Fibroblast of lung (primary cell): ENCODE measurements around the gene DTD1. TPM values are rescaled to one million over a fixed set of nuclear protein-coding genes. Genes with fewer than 3 reads are reported as not detected.

Experiments used
- DNase-seq, 2 donors: peaks; one replicate each; pipeline versions ENCODE4 v3.0.0 to v3.0.0-alpha.2; 2010; ENCODE audit warnings: low read depth in 2 of 2
- H2AFZ ChIP-seq: 2 replicates; pipeline ENCODE4 v1.5.1; 2012; ENCODE audit warnings: low read length, control low read depth, inconsistent platforms
- H3K27ac ChIP-seq: 2 replicates; pipeline ENCODE4 v1.5.1; 2011; ENCODE audit warnings: low read length, control low read depth; ENCODE audit not compliant: insufficient read depth
- H3K27me3 ChIP-seq: 2 replicates; pipeline ENCODE4 v1.5.1; 2011; ENCODE audit warnings: mild to moderate bottlenecking, low read length; ENCODE audit not compliant: control insufficient read depth, insufficient read depth
- H3K36me3 ChIP-seq: 2 replicates; pipeline ENCODE4 v1.5.1; 2011; ENCODE audit warnings: low read length; ENCODE audit not compliant: control insufficient read depth, insufficient read depth
- H3K4me1 ChIP-seq: 2 replicates; pipeline ENCODE4 v1.5.1; 2011; ENCODE audit warnings: low read length; ENCODE audit not compliant: control insufficient read depth, insufficient read depth; ENCODE audit errors: extremely low read depth
- H3K4me2 ChIP-seq: 2 replicates; pipeline ENCODE4 v1.5.1; 2011; ENCODE audit warnings: low read length, control low read depth; ENCODE audit not compliant: insufficient read depth; ENCODE audit errors: extremely low read depth
- H3K4me3 ChIP-seq, 4 experiments: fragments of 200-600 bp in 1 of 4; sonication (generic) in 1 of 4; replicated peaks in 1 of 4; 2 replicates each; pipeline ENCODE4 v1.5.1; 2011 to 2016; ENCODE audit warnings: low read length in 4 of 4, low read depth in 3 of 4, mild to moderate bottlenecking in 3 of 4, control low read depth in 2 of 4, inconsistent platforms in 1 of 4, mixed read lengths in 1 of 4; ENCODE audit not compliant: insufficient read depth in 1 of 4; ENCODE audit errors: control extremely low read depth in 1 of 4
- H3K79me2 ChIP-seq: 2 replicates; pipeline ENCODE4 v1.5.1; 2012; ENCODE audit warnings: mild to moderate bottlenecking, low read length, inconsistent platforms; ENCODE audit not compliant: control insufficient read depth, insufficient read depth
- H3K9ac ChIP-seq: 2 replicates; pipeline ENCODE4 v1.5.1; 2011; ENCODE audit warnings: mild to moderate bottlenecking, low read length, control low read depth; ENCODE audit not compliant: insufficient read depth
- H3K9me3 ChIP-seq: 2 replicates; pipeline ENCODE4 v1.5.1; 2012; ENCODE audit warnings: low read depth, low read length; ENCODE audit not compliant: control insufficient read depth, insufficient read depth
- H4K20me1 ChIP-seq: 2 replicates; pipeline ENCODE4 v1.5.1; 2011; ENCODE audit warnings: low read length; ENCODE audit not compliant: control insufficient read depth, insufficient read depth; ENCODE audit errors: extremely low read depth
- CTCF ChIP-seq, 2 donors: IDR thresholded peaks in 1 of 2; conservative IDR thresholded peaks in 1 of 2; 1 replicate in 1 of 2; 2 replicates in 1 of 2; pipeline ENCODE4 v1.5.1; 2011 to 2012; ENCODE audit warnings: low read length in 2 of 2, control low read depth in 1 of 2, inconsistent platforms in 1 of 2, low read depth in 1 of 2, mild to moderate bottlenecking in 1 of 2
- EZH2 ChIP-seq: IDR thresholded peaks from 2 replicates; pipeline ENCODE4 v1.5.1; 2012; ENCODE audit warnings: low read length, control low read depth, mild to moderate bottlenecking; ENCODE audit errors: missing control alignments
- polyA plus RNA-seq, 2 donors: library from polyadenylated mRNA; depleted of rRNA in 1 of 2; stranded (reverse) in 1 of 2; unstranded in 1 of 2; fragments of >200 nt; gene quantifications; 2 replicates each; pipeline ENCODE4 v1.2.1, GENCODE V29; 2011 to 2012; ENCODE audit warnings: missing spikeins in 1 of 2
- total RNA-seq: library from RNA; depleted of rRNA; stranded (reverse); fragments of >200 nt; gene quantifications from 2 replicates; pipeline ENCODE4 v1.2.1, GENCODE V29; 2014

Gene DTD1
- total and polyA plus RNA-seq, 2 donors (not counting 1 experiment from before 2014, with no cell fraction given): 60.8 to 71.0 TPM

DNA sequence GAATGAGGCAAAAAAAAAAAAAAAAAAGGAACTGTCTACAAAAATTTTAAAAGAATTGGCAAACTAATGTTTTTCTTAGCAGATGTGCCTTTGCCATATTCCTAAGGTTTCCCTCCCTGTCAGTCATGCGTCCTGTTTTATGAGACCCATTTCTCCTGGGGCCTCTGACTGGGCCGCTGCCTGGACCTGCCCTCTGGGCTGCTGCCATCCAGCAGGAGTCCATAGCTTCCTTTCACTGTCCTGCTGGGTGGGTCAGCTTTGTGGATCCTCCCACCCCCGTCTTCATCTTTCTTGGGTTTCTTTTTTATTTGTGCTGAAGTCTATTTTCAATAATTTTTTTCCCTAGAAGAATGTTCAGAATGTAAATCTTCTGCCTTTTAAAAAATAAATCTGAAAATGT is 114.9 kb downstream of the DTD1 start:
- Histone ChIP-seq H3K4me1 (peaks cover 11% of the 10 kb centered on the region), H3K9ac (no peak overlapping the region), H3K27me3 (no peaks in the 10 kb centered on the region), H3K4me3 (no peak overlapping the region), H3K4me2 (no peak overlapping the region), H2AFZ (no peak overlapping the region), H4K20me1 (no peaks in the 10 kb centered on the region), H3K79me2 (no peaks in the 10 kb centered on the region), H3K9me3 (no peaks in the 10 kb centered on the region), H3K27ac (no peak overlapping the region), H3K36me3 (no peaks in the 10 kb centered on the region)
- DNase-seq: no peak
- TF ChIP-seq CTCF (conservative IDR thresholded peaks at IDR 0.05 in 1 of 2, IDR thresholded peaks at IDR 0.05 in 1 of 2; ENCODE audit: low read depth in 1 of 2, low read length in 2 of 2) (no peak), EZH2 (no peak)

- H2AFZ ChIP-seq: peak overlapping the region; percentile 24
- no peaks in the 10 kb centered on the region for H3K36me3 ChIP-seq
- TF ChIP-seq CTCF (conservative IDR thresholded peaks at IDR 0.05 in 1 of 2, IDR thresholded peaks at IDR 0.05 in 1 of 2; ENCODE audit: low read depth in 1 of 2, low read length in 2 of 2) (no peak), EZH2 (no peak)
- H3K79me2 ChIP-seq: no peaks in the 10 kb centered on the region
- H3K27me3 ChIP-seq: no peaks in the 10 kb centered on the region
- H3K27ac ChIP-seq: peak overlapping the region; percentile 72
- H3K4me2 ChIP-seq: peak overlapping the region; percentile 59
- no peaks in the 10 kb centered on the region for H3K9me3 ChIP-seq
- peaks cover 11% of the 10 kb centered on the region for H3K4me1 ChIP-seq
- H3K9ac ChIP-seq: no peak overlapping the region
- DNase-seq: peak; percentile 21 to 93
- H4K20me1 ChIP-seq: no peaks in the 10 kb centered on the region
- H3K4me3 ChIP-seq: peak overlapping the region in 1 of 4 experiments; percentile 15
Measured at GRCh38 chr20:18705490-18705889, 117.6 kb downstream of the DTD1 start.

GRCh38 chr20:18705910-18706309 is 118.1 kb downstream of the DTD1 start:
- H3K4me3 ChIP-seq: peak overlapping the region in 1 of 4 experiments; percentile 15
- DNase-seq: no peak
- TF ChIP-seq EZH2: no peak
- no peak for TF ChIP-seq CTCF (conservative IDR thresholded peaks at IDR 0.05 in 1 of 2, IDR thresholded peaks at IDR 0.05 in 1 of 2; ENCODE audit: low read depth in 1 of 2, low read length in 2 of 2)

More at GRCh38 chr20:18705910-18706309, 118.1 kb downstream of the DTD1 start:
- Histone ChIP-seq H3K9me3 (no peaks in the 10 kb centered on the region), H2AFZ (peak overlapping the region; percentile 24), H3K27me3 (no peaks in the 10 kb centered on the region), H3K4me1 (peaks cover 11% of the 10 kb centered on the region), H3K27ac (peak overlapping the region; percentile 72), H3K4me2 (peak overlapping the region; percentile 59), H3K79me2 (no peaks in the 10 kb centered on the region), H3K36me3 (no peaks in the 10 kb centered on the region), H4K20me1 (no peaks in the 10 kb centered on the region), H3K9ac (no peak overlapping the region)
